ENCODE results near the gene FGD3. TPM values are rescaled to one million over a fixed set of nuclear protein-coding genes. Genes with fewer than 3 reads are reported as not detected.

Gene FGD3
- total and polyA plus RNA-seq, 2 of the 8 experiments (the other 6 are each of a cell fraction or from before 2014, with no cell fraction given), result 1.4 to 1.9 TPM

DNA sequence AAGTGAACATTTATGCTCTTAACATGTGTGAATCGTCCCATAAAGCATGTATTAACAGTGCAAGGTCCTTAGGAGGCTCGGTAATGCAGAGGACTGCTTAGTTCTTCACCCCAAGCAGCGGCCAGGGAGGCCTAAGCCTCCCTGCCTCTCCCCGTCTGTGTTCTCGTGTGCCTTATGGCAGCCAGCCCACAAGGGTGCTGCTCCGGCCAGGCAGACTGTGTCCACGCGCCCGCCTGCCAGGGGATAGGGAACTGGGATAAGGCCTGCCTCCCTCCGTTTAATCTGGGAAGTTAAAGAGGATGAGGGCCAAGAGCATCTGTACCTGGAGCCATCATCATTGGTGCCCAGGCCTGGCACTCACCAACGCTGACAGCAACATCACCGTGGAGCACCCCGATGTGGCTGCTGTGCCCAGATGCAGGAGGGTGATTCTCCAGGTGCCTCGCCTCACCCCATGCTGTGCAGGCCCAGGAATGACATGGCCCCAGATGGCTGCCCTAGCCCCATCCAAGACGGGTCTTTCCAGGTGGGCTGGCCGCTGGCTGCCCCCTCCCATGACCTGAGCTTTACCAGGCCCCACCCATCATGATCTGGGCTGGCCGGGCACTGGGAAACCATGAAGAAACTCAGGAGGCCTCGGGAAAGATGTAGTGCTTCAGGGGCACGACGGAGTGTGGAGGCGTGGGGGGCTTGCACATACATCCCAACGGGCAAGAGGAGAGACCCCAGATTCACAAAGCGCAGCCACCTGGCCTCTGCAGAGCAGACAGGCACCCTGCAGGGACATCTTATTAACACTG, 75.6 kb downstream of the FGD3 start:
- Histone ChIP-seq H4K20me1 (replicated peaks in 1 of 2; ENCODE audit: control insufficient read depth in 1 of 2, insufficient read depth in 2 of 2, low read length in 2 of 2) (no peaks in the 10 kb centered on the region), H3K9me3 (ENCODE audit: insufficient read depth in 2 of 2, low read depth in 1 of 2, low read length in 1 of 2) (no peaks in the 10 kb centered on the region), H3K18ac (ENCODE audit: extremely low read depth, low read length) (no peak overlapping the region), H2BK5ac (ENCODE audit: low read depth, low read length) (no peak overlapping the region), H3K27me3 (replicated peaks in 1 of 4; ENCODE audit: control insufficient read depth in 3 of 4, extremely low read depth in 1 of 4, insufficient read depth in 3 of 4, low read length in 3 of 4) (no peaks in the 10 kb centered on the region; a peak in 1 of 7 replicates), H3K36me3 (ENCODE audit: control insufficient read depth in 2 of 4, insufficient read depth in 4 of 4, low read length in 3 of 4) (no peaks in the 10 kb centered on the region), H3K56ac (replicated peaks; ENCODE audit: insufficient read length, low read depth, low read length) (no peak overlapping the region), H2BK15ac (ENCODE audit: low read length) (no peak overlapping the region), H3K23ac (ENCODE audit: insufficient read length) (no peak overlapping the region), H3K4me2 (ENCODE audit: insufficient read depth in 1 of 2, low read depth in 2 of 2, low read length in 2 of 2) (no peak overlapping the region), H3K27ac (ENCODE audit: low read depth, low read length) (no peak overlapping the region), H3K23me2 (ENCODE audit: low read depth, low read length) (no peaks in the 10 kb centered on the region), H4K8ac (ENCODE audit: extremely low read depth, insufficient read depth, low read length) (no peak overlapping the region), H2AK5ac (ENCODE audit: low read depth, low read length) (no peak overlapping the region), H2BK120ac (replicated peaks; ENCODE audit: low read depth, low read length) (no peak overlapping the region), H3K4ac (replicated peaks; ENCODE audit: insufficient read length, low read depth, low read length) (no peak overlapping the region), H3K14ac (ENCODE audit: insufficient read length) (no peak overlapping the region), H3K4me1 (replicated peaks in 1 of 4; ENCODE audit: control insufficient read depth in 3 of 4, insufficient read depth in 4 of 4, low read length in 3 of 4) (no peaks in the 10 kb centered on the region; a peak in 3 of 7 replicates), H2AFZ (ENCODE audit: low read length) (no peak overlapping the region), H3K4me3 (ENCODE audit: extremely low read depth in 1 of 4, insufficient read depth in 2 of 4, low read depth in 3 of 4, low read length in 4 of 4) (no peak overlapping the region), H3K79me1 (ENCODE audit: low read depth, low read length) (no peaks in the 10 kb centered on the region), H4K91ac (replicated peaks; ENCODE audit: insufficient read length, low read length) (peak overlapping the region; percentile 59), H2BK20ac (ENCODE audit: low read length) (no peak overlapping the region), H3K9ac (replicated peaks in 1 of 4; ENCODE audit: extremely low read depth in 1 of 4, low read depth in 3 of 4, low read length in 3 of 4) (no peak overlapping the region), H4K5ac (ENCODE audit: insufficient read length, low read depth, low read length) (no peak overlapping the region), H2BK12ac (ENCODE audit: low read depth, low read length) (peak overlapping the region; percentile 50; the same call in 1 of the 2 replicates), H3K79me2 (ENCODE audit: control insufficient read depth in 1 of 2, insufficient read depth in 2 of 2, low read length in 2 of 2) (no peaks in the 10 kb centered on the region)
- no peak for DNase-seq (ENCODE audit: low read depth in 1 of 2, low spot score in 2 of 2)
- TF ChIP-seq NRF1 (IDR thresholded peaks at IDR 0.05; ENCODE audit: low read depth, low read length) (no peak), CTBP2 (IDR thresholded peaks at IDR 0.05; ENCODE audit: borderline replicate concordance, insufficient read depth, insufficient read length, low read length) (no peak), SUZ12 (IDR thresholded peaks at IDR 0.05; ENCODE audit: low read length) (no peak), SIRT6 (IDR thresholded peaks at IDR 0.05; ENCODE audit: low read length) (no peak), YY1 (IDR thresholded peaks at IDR 0.05; ENCODE audit: low read depth, low read length) (no peak), TCF12 (IDR thresholded peaks at IDR 0.05; ENCODE audit: low read depth, low read length) (no peak), RXRA (IDR thresholded peaks at IDR 0.05; ENCODE audit: insufficient read depth, low read depth, low read length) (no peak), KDM4A (IDR thresholded peaks at IDR 0.05; ENCODE audit: low read depth, low read length, severe bottlenecking) (no peak), EGR1 (IDR thresholded peaks at IDR 0.05; ENCODE audit: borderline replicate concordance, low read depth, low read length) (no peak), CHD1 (IDR thresholded peaks at IDR 0.05; ENCODE audit: low read depth, low read length) (no peak)
- ChIA-PET POLR2A (ENCODE audit: partially characterized antibody) (interaction anchor here (0.9 kb wide), 1 partner anchor 19 kb away, joined by 3 read pairs; no protein-coding TSS in a partner anchor), CTCF (ENCODE audit: partially characterized antibody) (interaction anchor here (0.5 to 3.9 kb wide), 5 partner anchors 13 to 85 kb away, joined by 3 to 28 read pairs (median 3); no protein-coding TSS in a partner anchor)
- FAIRE-seq, result no peak
- WGBS, 2 experiments (ENCODE audit: extremely low coverage in 1 of 2, insufficient coverage in 1 of 2, insufficient read length in 1 of 2, insufficient replicate concordance in 2 of 2, low coverage in 1 of 2, low lambda C conversion rate in 2 of 2, missing lambda C conversion rate in 1 of 2), result 84% methylated on average over 23 of the region's 23 CpGs; no CpG with 5 or more reads in 1 of the 2 experiments

All from H1 (cell line).